Thyroid gland (tissue), 4 donors: ENCODE data around the gene SLAMF6. TPM values are rescaled to one million over a fixed set of nuclear protein-coding genes. Genes with fewer than 3 reads are reported as not detected.

Experiments used
- DNase-seq, 2 donors: peaks; one replicate each; pipeline ENCODE4 v3.0.0-alpha.2; 2019
- H3K27ac ChIP-seq, 3 donors: fragments of 200-600 bp; sonication (generic); 1 replicate in 2 of 3; 2 replicates in 1 of 3; pipeline ENCODE4 v1.5.1; 2016 to 2019; ENCODE audit warnings: mild to moderate bottlenecking in 1 of 3, moderate library complexity in 1 of 3
- H3K27me3 ChIP-seq: fragments of 200-600 bp; sonication (generic); one replicate; pipeline ENCODE4 v1.5.1; 2019
- H3K36me3 ChIP-seq, 2 donors: fragments of 200-600 bp; sonication (generic); one replicate each; pipeline ENCODE4 v1.5.1; 2016 to 2019
- H3K4me1 ChIP-seq, 2 donors: fragments of 200-600 bp; sonication (generic); one replicate each; pipeline ENCODE4 v1.5.1; 2017 to 2019
- H3K4me3 ChIP-seq, 3 donors: fragments of 200-600 bp; sonication (generic); replicated peaks in 1 of 3; 1 replicate in 2 of 3; 2 replicates in 1 of 3; pipeline ENCODE4 v1.5.1; 2016; ENCODE audit warnings: mild to moderate bottlenecking in 1 of 3
- H3K9me3 ChIP-seq: fragments of 200-600 bp; sonication (generic); one replicate; pipeline ENCODE4 v1.5.1; 2017
- POLR2A ChIP-seq, 2 donors: fragments of 450-650 bp; IDR thresholded peaks; one replicate each; pipeline ENCODE4 v1.6.1; 2017; ENCODE audit warnings: antibody characterized with exemption in 2 of 2, mild to moderate bottlenecking in 2 of 2, moderate library complexity in 1 of 2
- WGBS, 2 donors: methylation state at CpG; one replicate each; pipeline ENCODE4 v1.1.5; 2017; 5-methylcytosine and 5-hydroxymethylcytosine counted together
- intact Hi-C: fragments of 100-400 bp; cut with DNase I; formaldehyde crosslinking; loops from one replicate; pipeline ENCODE4 v1.15.1; 2023
- total RNA-seq, 4 donors: library from RNA; depleted of rRNA; stranded (reverse); fragments of >200 nt; gene quantifications; one replicate each; pipeline ENCODE4 v1.2.3, GENCODE V29; 2016
- TF ChIP-seq, protein P1 (sequence below), 6 experiments: fragments of 200-600 bp in 3 of 6; fragments of 450-650 bp in 3 of 6; sonication (generic) in 3 of 6; IDR thresholded peaks; one replicate each; pipeline ENCODE4 v1.5.1; 2016 to 2019; ENCODE audit warnings: antibody characterized with exemption in 6 of 6, mild to moderate bottlenecking in 2 of 6, inconsistent platforms in 1 of 6, moderate library complexity in 1 of 6

Gene SLAMF6
- total RNA-seq, 4 donors from 2014 or later: 1.3 to 3.6 (median 1.7) TPM

DNA sequence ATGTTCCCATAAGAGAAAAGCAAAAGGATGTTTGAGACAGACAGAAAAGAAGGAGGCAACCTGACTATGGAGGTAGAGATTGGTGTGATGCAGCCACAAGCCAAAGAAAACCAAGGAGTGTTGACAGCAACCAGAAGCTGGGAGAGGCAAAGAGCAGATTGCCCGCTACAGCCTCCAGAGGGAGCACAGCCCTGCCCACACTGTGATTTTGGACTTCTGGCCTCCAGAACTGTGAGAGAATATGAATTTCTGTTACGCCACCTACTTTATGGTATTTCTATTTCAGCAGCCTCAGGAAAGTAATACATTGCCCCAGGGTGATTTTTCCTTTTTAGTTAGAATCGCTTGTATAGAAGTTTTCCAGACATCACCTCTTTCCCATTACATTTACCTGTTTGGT, 28.4 kb downstream of the SLAMF6 start:
- no peak overlapping the region for H3K27ac ChIP-seq
- TF ChIP-seq, protein P1, sequence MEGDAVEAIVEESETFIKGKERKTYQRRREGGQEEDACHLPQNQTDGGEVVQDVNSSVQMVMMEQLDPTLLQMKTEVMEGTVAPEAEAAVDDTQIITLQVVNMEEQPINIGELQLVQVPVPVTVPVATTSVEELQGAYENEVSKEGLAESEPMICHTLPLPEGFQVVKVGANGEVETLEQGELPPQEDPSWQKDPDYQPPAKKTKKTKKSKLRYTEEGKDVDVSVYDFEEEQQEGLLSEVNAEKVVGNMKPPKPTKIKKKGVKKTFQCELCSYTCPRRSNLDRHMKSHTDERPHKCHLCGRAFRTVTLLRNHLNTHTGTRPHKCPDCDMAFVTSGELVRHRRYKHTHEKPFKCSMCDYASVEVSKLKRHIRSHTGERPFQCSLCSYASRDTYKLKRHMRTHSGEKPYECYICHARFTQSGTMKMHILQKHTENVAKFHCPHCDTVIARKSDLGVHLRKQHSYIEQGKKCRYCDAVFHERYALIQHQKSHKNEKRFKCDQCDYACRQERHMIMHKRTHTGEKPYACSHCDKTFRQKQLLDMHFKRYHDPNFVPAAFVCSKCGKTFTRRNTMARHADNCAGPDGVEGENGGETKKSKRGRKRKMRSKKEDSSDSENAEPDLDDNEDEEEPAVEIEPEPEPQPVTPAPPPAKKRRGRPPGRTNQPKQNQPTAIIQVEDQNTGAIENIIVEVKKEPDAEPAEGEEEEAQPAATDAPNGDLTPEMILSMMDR (IDR thresholded peaks at IDR 0.05): no peak
- TF ChIP-seq POLR2A (IDR thresholded peaks at IDR 0.05): no peak
- intact Hi-C loops: no loop called here
- no peaks in the 10 kb centered on the region for H3K9me3 ChIP-seq
- WGBS, 2 donors: 76 to 84% methylated on average over 3 of the region's 3 CpGs
- no peak overlapping the region for H3K4me3 ChIP-seq
- no peaks in the 10 kb centered on the region for H3K27me3 ChIP-seq
- H3K4me1 ChIP-seq: no peaks in the 10 kb centered on the region
- no peaks in the 10 kb centered on the region for H3K36me3 ChIP-seq
- DNase-seq: no peak

DNA sequence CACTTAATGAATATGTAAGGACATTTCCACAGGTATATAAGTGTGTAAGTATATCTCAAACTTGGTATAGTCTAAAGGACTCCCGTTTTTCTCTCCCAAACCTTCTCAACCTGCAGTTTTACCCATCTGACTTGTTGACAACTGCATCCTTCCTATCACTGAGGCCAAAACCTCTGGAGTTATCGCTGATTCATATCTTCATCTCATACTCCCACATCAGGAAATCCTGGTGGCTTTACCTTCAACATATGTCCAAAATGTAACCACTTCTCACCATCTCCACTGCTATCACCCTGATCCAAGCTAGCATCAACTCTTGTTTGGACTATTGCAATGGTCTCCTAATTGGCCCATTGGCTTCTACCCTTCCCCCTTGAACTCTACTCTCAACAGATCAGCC, 30.4 kb downstream of the SLAMF6 start:
- no peak for DNase-seq
- no peak for TF ChIP-seq POLR2A (IDR thresholded peaks at IDR 0.05)
- TF ChIP-seq, protein P1 (IDR thresholded peaks at IDR 0.05): no peak

DNA sequence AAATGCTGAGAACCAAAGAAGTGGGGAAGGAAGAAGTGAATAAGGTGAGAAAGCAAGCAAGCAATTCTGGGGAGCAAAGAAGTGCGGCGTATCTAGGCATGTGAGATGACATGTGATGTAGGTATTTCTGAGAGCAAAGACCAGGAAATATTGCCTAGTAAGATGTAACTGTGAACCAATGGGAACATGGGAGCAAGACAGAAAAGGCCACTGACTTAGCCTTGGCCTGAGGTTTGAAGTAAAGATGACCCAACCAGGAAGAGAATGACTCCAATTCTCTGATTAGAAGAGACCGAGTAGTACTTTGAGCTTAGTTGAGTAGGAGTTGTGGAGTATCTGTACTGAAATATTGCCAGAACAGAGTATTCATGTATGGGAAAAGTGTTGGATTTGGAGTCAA, 31.1 kb downstream of the SLAMF6 start:
- 89 to 91% methylated on average over 3 of the region's 3 CpGs for WGBS, 2 donors
- Histone ChIP-seq H3K4me1 (no peaks in the 10 kb centered on the region), H3K4me3 (no peak overlapping the region), H3K27me3 (no peaks in the 10 kb centered on the region), H3K9me3 (no peaks in the 10 kb centered on the region), H3K27ac (no peak overlapping the region), H3K36me3 (no peaks in the 10 kb centered on the region)
- no peak for DNase-seq
- TF ChIP-seq POLR2A (IDR thresholded peaks at IDR 0.05): no peak
- TF ChIP-seq, protein P1 (IDR thresholded peaks at IDR 0.05): no peak
- intact Hi-C loops: no loop called here

More for the DNA sequence above, 30.4 kb downstream of the SLAMF6 start:
- intact Hi-C loops: no loop called here
- no peaks in the 10 kb centered on the region for H3K4me1 ChIP-seq
- WGBS, 2 donors: 82 to 87% methylated on average over 2 of the region's 2 CpGs
- no peak overlapping the region for H3K4me3 ChIP-seq
- H3K36me3 ChIP-seq: no peaks in the 10 kb centered on the region
- no peaks in the 10 kb centered on the region for H3K27me3 ChIP-seq
- no peaks in the 10 kb centered on the region for H3K9me3 ChIP-seq
- no peak overlapping the region for H3K27ac ChIP-seq

DNA sequence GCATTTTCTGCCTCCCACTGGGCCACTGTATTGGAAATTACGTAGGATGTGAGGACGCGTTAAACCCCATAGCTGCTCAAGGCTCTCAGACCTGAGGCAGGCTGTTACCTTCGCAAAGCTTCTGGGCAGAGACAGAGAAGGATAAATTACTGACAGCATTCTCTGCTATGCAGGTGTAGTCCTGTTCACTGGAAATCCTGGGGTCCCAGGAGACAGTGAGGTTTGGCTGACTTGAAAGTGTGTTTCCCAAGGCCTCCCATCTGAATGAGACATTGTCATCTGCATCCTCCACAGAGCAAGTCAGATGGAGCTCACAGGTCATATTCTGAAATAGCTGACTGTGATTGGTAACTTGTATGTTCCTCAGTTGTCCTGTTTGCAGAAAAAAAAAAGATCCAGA, 32.0 kb downstream of the SLAMF6 start:
- Histone ChIP-seq H3K9me3 (no peaks in the 10 kb centered on the region), H3K27ac (no peak overlapping the region), H3K36me3 (no peaks in the 10 kb centered on the region), H3K4me1 (no peaks in the 10 kb centered on the region), H3K4me3 (no peak overlapping the region), H3K27me3 (no peaks in the 10 kb centered on the region)
- TF ChIP-seq POLR2A (IDR thresholded peaks at IDR 0.05): no peak
- TF ChIP-seq, protein P1 (IDR thresholded peaks at IDR 0.05): no peak
- 80 to 81% methylated on average over 4 of the region's 4 CpGs for WGBS, 2 donors
- no peak for DNase-seq
- intact Hi-C loops: no loop called here

DNA sequence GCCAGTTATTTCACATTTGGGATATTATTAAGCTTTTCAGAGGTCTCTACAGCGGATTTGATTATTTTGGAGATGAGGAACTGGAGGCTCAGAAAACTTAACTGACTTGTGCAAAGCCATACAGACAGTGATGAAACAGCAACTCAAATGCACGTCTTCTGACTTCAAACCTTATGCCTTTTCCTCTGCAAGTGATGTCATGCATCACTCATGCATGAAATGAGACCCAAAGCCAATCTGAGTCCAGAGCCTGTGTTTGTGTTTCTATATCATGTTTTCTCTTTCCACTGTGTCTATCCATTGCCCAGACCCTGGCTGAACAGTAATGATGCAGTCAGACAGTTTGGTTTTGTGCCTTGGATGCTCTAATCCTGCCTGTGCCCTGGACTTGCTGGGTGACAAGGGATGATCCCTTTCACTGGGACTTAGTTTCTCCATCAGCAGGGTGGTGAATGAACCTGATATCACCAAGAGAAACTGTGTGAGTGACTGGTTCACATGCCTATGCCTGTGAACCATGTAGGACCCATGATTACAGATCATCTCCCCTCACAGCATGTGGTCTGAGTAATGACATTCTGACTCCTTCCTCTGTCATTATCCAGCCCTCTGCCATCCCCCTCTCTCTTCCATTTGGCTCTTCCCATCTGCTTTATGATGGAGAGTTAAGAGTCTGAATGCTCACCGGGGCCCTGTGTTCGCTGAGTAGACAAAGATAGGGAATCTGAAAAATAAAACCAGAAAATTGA, 33.4 kb downstream of the SLAMF6 start:
- WGBS, 2 donors: 75 to 86% methylated on average over 4 of the region's 4 CpGs
- no peak for DNase-seq
- H3K4me3 ChIP-seq: no peak overlapping the region
- no peaks in the 10 kb centered on the region for H3K27me3 ChIP-seq
- TF ChIP-seq POLR2A (IDR thresholded peaks at IDR 0.05): no peak
- no peaks in the 10 kb centered on the region for H3K4me1 ChIP-seq
- no peak overlapping the region for H3K27ac ChIP-seq
- no peaks in the 10 kb centered on the region for H3K36me3 ChIP-seq
- H3K9me3 ChIP-seq: no peaks in the 10 kb centered on the region
- intact Hi-C loops: no loop called here
